ENCODE results near the gene CNN2.

The CNN2 gene

GRCh38 chr19:1032264-1032867 is 6.0 kb downstream of the CNN2 start:
- DNase-seq (ENCODE audit: extremely low read depth, low read depth) = no peak
- H3K4me3 ChIP-seq (replicated peaks; ENCODE audit: low read depth, low read length) = no peak overlapping the region
- TF ChIP-seq, protein P1, sequence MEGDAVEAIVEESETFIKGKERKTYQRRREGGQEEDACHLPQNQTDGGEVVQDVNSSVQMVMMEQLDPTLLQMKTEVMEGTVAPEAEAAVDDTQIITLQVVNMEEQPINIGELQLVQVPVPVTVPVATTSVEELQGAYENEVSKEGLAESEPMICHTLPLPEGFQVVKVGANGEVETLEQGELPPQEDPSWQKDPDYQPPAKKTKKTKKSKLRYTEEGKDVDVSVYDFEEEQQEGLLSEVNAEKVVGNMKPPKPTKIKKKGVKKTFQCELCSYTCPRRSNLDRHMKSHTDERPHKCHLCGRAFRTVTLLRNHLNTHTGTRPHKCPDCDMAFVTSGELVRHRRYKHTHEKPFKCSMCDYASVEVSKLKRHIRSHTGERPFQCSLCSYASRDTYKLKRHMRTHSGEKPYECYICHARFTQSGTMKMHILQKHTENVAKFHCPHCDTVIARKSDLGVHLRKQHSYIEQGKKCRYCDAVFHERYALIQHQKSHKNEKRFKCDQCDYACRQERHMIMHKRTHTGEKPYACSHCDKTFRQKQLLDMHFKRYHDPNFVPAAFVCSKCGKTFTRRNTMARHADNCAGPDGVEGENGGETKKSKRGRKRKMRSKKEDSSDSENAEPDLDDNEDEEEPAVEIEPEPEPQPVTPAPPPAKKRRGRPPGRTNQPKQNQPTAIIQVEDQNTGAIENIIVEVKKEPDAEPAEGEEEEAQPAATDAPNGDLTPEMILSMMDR (IDR thresholded peaks at IDR 0.05; ENCODE audit: low read depth, low read length, missing control alignments) = no peak

GRCh38 chr19:1035998-1036621 is 9.7 kb downstream of the CNN2 start:
- no peak for DNase-seq (ENCODE audit: extremely low read depth, low read depth)

DNA sequence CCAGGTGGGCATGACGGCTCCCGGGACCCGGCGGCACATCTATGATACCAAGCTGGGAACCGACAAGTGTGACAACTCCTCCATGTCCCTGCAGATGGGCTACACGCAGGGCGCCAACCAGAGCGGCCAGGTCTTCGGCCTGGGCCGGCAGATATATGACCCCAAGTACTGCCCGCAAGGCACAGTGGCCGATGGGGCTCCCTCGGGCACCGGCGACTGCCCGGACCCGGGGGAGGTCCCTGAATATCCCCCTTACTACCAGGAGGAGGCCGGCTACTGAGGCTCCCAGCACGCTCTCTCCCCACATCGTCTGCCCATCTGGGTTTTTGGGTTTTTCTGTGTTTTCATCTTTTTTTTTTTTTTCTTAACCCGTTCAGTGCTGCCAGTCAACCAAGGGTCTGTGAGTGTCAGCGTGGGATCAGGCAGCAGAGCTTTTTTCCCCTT is 11.2 kb downstream of the CNN2 start:
- H3K4me3 ChIP-seq (replicated peaks; ENCODE audit: low read depth, low read length) = no peak overlapping the region
- TF ChIP-seq, protein P1 (IDR thresholded peaks at IDR 0.05; ENCODE audit: low read depth, low read length, missing control alignments) = no peak
- no peak for DNase-seq (ENCODE audit: extremely low read depth, low read depth)

More at GRCh38 chr19:1035998-1036621, 9.7 kb downstream of the CNN2 start:
- TF ChIP-seq, protein P1 (IDR thresholded peaks at IDR 0.05; ENCODE audit: low read depth, low read length, missing control alignments) = no peak
- no peak overlapping the region for H3K4me3 ChIP-seq (replicated peaks; ENCODE audit: low read depth, low read length)

DNA sequence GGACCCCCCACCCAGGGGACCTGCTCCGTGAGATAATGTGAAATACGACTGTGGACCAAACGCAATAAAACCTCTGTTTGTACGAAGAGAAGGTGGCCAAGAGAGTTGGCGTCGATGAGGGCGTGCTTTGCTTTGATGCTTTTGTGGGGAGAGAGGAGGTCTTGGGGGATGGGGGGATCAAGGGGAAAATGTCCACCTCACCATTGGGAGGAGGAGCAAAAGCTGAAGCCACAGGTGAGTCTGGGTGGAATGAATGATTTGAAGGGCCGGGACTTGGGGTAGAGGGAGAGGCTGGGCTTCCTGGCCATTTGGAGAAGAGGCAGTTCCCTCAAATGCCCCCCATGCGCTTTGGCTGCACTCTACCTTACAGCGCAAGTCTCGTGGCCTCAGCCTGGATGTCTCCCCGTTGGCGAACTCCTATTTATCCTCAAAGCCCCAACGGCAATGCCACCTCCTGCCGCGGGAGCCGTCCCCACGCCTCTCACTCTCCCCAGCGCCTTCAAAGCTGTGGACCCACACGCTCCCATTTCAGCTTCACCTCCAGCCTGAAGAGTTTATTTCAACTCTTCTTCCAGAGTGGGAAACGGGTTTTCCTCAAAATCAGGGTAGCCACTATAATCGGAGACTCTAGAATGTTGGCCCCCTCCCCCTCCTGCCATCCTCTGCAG is 12.7 kb downstream of the CNN2 start:
- H3K4me3 ChIP-seq (replicated peaks; ENCODE audit: low read depth, low read length) = no peak overlapping the region
- no peak for DNase-seq (ENCODE audit: extremely low read depth, low read depth)
- TF ChIP-seq, protein P1 (IDR thresholded peaks at IDR 0.05; ENCODE audit: low read depth, low read length, missing control alignments) = no peak

DNA sequence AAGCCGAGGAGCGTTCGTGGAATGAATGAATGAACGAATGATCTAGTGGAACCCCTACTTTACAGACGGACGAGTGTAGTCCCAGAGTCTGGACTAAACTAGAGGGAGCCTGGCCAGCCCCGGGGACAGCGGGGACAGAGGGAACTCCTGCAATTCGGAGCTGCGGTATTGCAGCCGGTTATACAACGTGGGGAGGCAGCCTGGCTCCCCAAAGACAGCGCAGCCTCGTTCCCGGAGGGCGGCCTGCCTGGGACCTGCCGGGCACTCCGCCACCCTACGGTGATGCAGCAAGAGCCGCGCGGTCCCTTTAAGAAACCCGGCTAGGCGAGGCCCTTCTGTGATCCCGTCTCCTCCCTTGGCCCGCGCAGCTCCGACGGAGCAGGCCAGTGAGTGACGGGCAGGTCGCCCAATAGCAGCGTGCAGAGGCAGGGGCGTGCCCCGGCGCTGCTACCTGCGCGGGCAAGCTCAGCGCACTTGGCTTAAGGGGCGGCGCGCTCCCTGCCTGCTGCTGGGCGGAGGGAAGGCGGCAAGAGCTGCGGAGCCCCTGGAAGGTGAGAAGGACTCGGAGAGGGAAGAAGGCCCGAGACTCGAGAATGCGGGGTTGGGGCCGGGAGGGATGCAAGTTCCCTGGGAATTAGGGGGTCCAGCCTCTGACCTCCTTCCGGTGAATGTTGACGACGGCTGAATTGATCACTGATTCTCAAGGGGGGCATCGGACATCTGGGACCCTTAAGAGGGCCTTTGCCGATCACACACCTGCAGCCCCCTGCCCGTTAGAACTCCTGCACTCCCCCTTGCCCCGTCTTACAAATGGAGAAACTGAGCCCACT is 13.5 kb downstream of the CNN2 start, which contains the start of gene ABCA7:
Gene ABCA7, plus strand, starts transcription at position 462 of the 830 bp plus-strand sequence. CDS start 1,255 bp downstream, outside the sequence.
- peak within 1 kb of the TSS; percentile 50 for H3K4me3 ChIP-seq (replicated peaks; ENCODE audit: low read depth, low read length)
- peak; percentile 91 for DNase-seq (ENCODE audit: extremely low read depth, low read depth)
- TF ChIP-seq, protein P1 (IDR thresholded peaks at IDR 0.05; ENCODE audit: low read depth, low read length, missing control alignments) = no peak

- TF ChIP-seq, protein P1 (IDR thresholded peaks at IDR 0.05; ENCODE audit: low read depth, low read length, missing control alignments) = no peak
- peak; percentile 86 for DNase-seq (ENCODE audit: extremely low read depth, low read depth)
- peak overlapping the region; percentile 50 for H3K4me3 ChIP-seq (replicated peaks; ENCODE audit: low read depth, low read length)
These were observed 14.3 kb downstream of the CNN2 start for GRCh38 chr19:1040476-1041271.
